Measurements from ENCODE around the gene PINK1.
"Not testable (repeated sequence)": the region's sequence is repeated elsewhere in the genome, so short reads cannot be mapped to it uniquely, and the experiment has no call there.

PINK1 gene

DNA sequence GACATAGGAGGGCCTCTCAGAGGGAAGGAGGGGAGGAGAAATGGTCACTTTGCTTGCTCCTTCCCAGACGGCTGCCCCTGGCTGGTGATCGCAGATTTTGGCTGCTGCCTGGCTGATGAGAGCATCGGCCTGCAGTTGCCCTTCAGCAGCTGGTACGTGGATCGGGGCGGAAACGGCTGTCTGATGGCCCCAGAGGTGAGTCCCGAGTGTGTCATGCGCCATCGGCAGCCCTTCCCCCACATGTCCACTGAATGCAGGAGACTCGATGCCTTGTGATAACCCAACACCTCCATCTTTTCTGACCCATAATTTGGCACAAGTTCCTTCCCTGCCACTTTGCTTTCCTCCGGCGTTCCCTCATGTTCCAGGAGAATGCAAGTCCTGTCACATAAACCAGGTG lies 15.2 kb downstream of the PINK1 start:
- no peak for DNase-seq

GRCh38 chr1:20648946-20649345 lies 15.7 kb downstream of the PINK1 start:
- DNase-seq = no peak

DNA sequence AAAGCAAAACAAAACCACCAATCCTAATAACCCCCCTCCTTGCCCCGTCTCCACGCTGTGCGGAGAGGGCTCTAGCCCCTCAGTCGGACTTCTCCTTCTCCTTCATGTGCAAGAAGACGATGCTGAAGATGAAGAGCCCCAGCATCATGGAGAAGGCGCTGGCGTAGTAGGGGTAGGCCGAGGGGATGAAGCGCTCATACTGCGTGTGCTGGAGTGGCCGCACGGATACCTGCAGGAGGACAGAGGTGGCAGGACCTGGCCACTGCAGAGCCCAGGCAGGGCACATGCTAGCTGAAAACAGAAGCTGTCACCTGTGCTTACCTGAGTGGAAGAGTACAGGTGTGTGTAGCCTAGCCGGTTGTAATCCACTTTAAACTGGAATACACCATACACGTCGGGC lies 19.0 kb downstream of the PINK1 start:
- no peak for DNase-seq

- DNase-seq = no peak
Measured at GRCh38 chr1:20654104-20654690, 20.9 kb downstream of the PINK1 start.

GRCh38 chr1:20657024-20657423 lies 23.8 kb downstream of the PINK1 start:
- no peak for DNase-seq

DNA sequence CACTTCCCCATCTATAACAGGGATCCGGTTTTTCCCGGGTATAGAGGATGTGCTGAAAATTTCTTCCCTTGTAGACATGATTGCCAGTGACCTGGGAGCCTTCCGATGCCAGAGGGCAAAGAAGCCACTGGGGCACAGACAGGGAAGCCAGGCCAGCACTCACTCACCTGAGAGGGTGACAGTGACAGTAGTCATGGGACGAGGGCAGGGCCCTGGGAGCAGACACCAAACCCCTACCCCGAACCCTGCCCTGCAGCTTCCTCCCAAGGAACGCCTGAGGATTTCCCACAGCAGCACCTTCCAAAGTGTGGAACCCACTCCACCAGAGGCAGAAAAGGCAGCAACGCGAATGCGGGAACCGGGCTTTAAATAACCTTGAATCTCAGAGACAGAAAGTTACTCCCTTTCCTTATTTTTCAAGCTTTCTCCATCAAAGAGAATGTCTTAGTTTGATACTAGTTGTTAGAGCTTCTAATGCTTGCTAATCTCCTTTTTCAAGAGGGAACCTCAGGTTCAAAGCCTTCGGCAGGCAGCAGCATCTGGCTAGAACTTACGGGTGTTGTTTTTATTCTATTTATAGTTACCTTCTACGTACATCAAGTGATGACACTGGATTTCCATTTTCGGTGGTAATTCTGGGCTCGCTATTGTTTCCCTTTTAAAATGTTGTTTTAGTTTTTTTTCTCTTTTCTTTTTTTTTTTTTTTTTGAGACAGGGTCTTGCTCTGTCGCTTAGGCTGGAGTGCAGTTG lies 25.1 kb downstream of the PINK1 start:
- DNase-seq = no peak

DNA sequence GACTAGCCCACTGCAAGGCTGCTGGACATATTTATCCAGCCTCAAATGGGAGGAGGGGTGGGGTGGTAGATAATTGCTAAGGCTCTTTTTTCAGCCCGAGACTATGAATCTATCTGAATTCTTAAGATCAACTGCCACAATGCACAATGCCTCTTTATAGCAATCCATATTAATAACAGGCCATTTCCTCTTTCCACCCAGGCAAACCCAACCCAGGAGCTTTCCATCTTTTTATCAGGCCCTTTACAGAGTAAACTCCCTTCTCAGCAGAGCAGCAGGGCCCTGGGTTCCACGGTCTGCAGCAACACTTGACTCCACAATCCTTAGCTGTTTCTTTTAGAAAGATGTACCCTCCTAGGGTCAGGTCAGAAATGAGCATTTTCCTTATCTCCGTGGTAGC lies 27.1 kb downstream of the PINK1 start:
- DNase-seq = no peak

DNA sequence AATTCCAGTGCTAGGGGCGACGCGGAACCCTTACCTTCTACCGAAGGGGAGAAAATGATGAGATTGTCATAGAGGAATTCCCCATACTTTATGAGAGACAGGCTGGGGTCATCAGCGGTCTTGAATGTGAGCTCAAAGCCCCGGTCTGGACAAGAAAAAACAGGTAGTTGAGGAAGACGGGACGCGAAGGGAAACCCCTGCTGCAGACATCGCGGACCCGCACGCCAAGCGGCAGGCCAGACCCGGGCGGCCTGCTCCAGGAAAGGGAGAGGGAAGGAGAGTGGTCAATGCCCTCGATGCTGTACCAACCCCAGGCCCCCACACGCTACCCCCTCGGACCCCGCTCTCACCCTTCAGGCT lies 27.6 kb downstream of the PINK1 start:
- no peak for DNase-seq

DNA sequence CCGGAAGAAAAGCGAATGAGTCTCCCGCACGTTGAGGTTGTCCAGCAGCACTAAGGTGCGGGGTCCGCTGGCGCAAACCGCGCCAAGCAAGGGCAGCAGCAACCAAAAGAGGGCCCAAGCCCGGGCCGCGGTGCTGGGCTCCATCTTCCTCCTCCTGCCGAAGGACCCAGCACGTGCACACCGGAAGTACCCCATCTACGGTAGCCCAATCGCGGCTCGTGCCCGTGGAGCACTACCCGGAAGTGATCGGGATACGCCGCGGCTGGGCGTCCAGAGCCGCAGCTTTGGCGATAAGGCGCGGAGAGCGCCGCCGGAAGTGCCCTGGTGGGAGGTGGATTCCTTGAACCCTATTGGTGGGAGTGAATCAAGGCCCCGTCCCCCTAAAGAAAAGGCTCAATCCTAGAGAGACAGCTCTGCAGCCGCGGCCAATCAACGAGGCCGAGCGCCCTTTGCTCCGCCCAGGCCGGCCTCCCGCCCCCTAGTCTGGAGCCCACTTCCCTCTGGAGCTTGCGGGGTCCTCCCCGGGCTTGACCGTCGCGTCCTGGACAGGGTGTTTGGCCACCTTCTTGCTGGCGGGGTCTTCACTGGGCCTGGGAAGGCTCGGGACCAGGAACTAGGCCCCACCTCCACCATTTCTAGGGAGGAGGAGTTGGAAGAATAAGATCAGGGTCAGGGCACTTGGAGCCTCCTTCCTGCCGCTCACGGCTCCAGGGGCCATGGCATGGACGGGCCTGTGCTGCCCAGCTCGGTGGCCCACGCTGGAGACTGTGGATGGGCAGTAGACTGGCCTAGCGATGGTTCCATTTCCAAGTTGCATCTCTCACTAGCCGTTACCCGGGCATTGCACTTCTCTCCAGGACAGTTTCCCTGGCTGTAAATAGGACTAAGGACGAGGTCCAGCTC lies 28.2 kb downstream of the PINK1 start, which contains the start of gene DDOST:
Gene DDOST, minus strand, starts transcription at position 163 of the 903 bp plus-strand sequence. Its CDS starts 19 bp downstream, at position 144.
- peak; percentile 95 for DNase-seq

DNA sequence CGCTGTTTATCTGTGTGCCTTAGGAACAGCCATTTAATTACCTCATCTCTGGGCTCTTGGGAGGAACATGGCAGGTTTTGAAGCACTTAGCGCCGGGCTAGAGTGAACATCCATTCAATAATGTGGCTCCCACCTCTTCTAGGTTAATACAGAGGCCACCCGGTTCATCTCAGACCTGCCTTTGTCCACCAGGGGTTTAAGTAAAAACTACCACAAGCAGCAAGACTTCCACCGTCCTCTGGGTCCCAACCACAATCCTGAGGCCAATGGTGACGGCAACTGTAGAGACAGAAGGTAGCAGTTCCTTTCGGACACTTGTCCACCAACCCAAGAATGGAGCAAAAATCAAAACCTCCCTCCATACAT lies 28.8 kb downstream of the PINK1 start:
- no peak for DNase-seq

GRCh38 chr1:20663365-20663764 lies 30.1 kb downstream of the PINK1 start:
- DNase-seq = no peak

GRCh38 chr1:20663969-20664715 lies 30.9 kb downstream of the PINK1 start:
- DNase-seq = no peak

- DNase-seq = peak; percentile 37
Measured at GRCh38 chr1:20665726-20666125, 32.5 kb downstream of the PINK1 start.

DNA sequence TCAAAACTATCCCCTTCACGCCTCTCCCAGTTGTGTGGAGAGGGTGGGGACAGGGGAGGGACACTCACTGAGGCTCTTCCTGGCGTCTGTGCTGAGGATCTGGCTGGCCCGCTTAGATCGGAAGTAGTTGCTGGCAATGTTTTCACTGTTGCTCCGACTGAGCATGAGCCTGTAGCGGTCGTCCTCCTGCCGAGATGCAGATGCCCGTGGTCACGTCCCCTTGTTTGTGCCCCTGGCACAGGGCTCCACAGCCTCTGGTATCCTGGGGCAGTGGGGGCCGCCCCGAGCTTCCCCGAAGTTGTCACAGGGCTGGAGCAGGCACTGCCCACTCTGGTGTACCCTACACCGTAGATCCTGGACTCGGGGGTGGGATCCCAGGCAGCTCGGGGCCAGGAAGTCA lies 32.9 kb downstream of the PINK1 start:
- DNase-seq = no peak

GRCh38 chr1:20666804-20667203 lies 33.5 kb downstream of the PINK1 start:
- DNase-seq = no peak

DNA sequence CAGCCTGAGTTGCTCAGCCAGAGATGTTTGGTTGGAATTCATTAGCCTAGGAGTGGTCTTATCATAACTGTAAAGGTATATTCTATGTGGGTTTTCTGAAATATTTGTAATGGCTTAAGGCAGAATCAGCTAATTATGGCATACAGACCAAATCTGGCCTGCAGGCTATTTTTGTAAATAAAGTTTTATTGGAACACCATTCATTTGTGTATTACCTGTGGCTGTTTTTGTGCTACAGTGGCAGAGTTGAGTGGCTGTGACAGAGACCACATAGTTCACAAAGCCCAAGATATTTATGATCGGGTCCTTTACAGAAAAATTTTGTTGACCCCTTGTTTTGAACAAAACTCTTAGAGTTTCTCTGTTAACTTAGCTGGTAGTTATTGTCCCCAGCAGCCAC lies 35.3 kb downstream of the PINK1 start:
- DNase-seq = no peak

DNA sequence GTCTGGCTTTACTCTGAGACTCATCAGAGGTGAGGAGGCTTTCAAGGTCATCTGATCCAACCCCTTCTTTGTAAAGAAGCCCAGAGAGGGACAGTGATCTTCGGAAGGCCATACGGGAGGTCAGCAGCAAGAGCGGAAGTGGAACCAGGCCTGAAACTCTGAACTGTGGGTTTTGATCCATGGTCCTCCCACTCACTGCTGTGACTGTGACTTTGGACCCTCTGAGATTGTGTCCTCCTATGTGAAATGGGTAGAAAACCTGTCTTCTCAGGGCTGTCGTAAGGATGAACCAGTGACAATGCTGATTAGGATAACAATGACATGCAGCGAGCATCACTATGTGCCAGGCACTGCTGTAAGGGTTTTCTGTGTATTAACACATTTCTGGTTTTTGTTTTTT lies 37.7 kb downstream of the PINK1 start:
- DNase-seq = no peak

- no peak for DNase-seq
Measured at GRCh38 chr1:20672265-20672632, 39.0 kb downstream of the PINK1 start.

DNA sequence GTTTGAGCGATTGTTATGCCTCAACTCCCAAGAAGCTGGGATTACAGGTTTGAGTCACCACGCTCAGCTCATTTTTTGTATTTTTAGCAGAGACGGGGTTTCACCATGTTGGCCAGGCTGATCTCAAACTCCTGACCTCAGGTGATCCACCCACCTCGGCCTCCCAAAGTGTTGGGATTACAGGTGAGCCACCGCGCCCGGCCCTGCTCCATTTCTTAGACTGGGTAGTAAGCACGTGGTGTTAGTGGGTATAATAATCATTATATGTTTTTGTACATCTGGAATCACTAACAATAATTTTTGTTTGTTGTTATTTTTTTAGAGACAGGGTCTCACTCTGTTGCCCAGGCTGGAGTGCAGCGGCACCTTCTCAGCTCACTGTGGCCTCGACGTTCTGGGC lies 40.4 kb downstream of the PINK1 start:
- not testable (repeated sequence) for DNase-seq

DNA sequence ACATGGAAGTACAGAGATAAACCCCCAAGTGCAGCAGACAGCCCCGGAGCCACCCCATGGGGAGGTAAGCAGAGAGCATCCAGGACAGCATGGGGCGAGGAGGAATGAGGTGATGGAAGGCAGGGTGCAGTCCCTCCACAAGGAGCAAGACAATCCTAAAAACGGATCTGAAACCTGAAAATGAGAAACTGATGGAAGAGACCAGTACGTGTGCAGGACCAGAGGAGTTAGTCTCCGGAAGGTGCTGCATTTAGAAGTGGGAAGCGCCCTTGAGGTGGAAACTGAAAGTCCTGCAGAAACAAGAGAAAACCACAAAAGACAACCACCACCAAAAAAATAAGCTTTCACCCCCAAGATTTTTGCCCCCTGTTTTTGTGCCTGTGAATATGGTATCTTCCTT lies 45.3 kb downstream of the PINK1 start:
- DNase-seq = no peak

- no peak for DNase-seq
Measured at GRCh38 chr1:20680269-20680668, 47.0 kb downstream of the PINK1 start.

DNA sequence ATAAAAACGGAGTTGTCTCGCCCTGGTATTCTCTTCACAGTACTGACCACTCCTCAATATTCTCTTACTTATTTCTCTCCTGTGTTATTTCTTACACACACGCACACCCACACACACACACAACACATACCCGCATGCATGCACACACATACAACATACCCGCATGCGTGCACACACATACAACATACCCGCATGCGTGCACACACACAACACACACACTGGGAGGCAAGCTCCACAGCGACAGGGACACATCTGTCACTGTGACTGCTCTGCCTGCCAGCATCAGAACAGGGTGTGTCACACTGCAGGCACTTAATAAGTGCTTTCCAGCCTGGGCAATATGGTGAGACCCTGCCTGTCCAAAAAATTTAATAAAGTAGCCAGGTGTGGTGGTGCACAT lies 48.7 kb downstream of the PINK1 start:
- no peak for DNase-seq

DNA sequence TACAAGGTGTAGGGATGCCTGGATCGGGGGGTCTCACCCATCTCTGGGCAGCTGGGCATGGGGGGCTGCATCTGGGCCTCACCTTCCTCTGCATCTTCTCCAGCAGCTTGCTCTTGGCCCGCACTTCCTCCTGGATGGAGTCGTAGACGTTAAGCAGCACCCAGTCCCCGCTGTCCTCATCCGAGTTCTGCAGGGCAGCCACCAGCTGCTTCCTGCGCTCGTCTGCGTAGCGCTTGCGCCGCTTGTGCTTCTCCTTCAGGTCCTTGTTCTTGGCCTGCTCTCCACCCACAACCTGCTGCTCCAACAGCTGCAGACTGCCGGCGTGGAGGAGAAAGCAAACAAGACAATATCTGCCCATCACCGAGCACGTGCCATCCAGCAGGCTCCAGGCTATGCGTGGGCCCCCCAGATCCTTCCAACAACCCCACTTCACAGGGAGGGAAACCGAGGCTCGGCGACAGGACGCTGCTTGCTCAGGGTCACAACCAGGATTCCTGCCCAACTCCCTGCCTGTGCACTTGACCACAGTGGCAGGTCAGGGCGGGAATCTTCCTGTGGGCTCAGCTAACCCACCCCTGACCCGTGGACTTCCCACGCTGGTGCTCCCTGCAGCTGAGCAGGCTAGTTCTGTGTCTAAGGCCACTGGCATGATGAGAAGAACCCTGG lies 49.4 kb downstream of the PINK1 start:
- DNase-seq = no peak
